ENCODE measurements around the gene OR52E2.

DNA sequence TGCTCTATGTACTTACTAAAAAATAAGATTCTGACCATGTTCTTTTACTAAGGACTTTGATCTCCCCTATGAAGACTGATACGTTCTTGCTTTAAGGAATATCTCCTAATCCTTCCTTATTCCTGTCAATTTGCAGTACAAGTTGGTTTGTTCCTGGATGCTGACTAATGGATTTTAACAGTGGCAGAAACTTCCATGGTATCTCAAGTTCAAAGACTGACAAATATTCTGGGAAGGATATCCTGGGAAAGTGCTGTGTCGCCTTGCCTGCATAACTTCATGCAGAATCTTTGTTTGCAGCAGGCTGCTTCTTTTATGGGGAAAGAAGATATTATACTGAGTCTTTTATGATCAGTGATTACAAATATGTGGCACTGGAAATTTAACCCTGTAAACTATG, 21.5 kb downstream of the OR52E2 start:
- TF ChIP-seq CTCF (IDR thresholded peaks at IDR 0.05; ENCODE audit: low read length) (no peak), EZH2 (IDR thresholded peaks at IDR 0.05; ENCODE audit: borderline replicate concordance, low read length) (no peak)
